Measurements from ENCODE around the gene SIRPA. TPM values are rescaled to one million over a fixed set of nuclear protein-coding genes. Genes with fewer than 3 reads are reported as not detected.
A peak's percentile ranks its signal among the peaks of the same experiment; 100 is the strongest.
"Not testable (repeated sequence)": the region's sequence is repeated elsewhere in the genome, so short reads cannot be mapped to it uniquely, and the experiment has no call there.

The SIRPA gene
- total and polyA plus RNA-seq, 12 donors: 9.7 to 45.8 (median 24.8) TPM

DNA sequence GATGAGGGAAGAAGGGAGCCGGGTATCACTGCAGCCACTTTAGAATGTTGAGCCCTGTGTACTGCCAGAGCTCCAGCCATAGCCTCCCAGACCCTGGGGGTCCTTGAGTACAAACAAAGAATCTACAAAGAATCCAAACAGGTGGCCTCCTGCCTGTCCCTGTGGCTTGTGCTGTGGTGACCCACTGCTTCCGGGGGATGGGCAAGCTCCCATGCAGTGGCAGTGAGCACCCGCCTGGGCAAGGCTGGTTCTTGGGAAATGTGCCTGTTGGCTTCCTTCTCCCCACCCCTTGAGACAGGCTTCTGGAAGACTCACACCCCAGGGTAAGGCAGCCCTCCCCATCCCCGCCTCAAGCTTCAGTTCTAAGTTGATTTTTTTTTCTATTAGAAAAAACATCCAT, 13.9 kb downstream of the SIRPA start:
- Histone ChIP-seq H3K36me3 (peaks cover 0 to 67% (median 0%) of the 10 kb centered on the region in 9 donors), H3K9me3 (no peaks in the 10 kb centered on the region), H3K4me3 (no peak overlapping the region), H3K4me1 (peaks cover 0 to 47% (median 20%) of the 10 kb centered on the region in 9 donors), H3K27ac (no peak overlapping the region), H3K27me3 (no peaks in the 10 kb centered on the region)
- ATAC-seq (no peak), DNase-seq (no peak)
- 91 to 97% methylated on average over 4 of the region's 4 CpGs for WGBS, 2 donors
- TF ChIP-seq, protein P1, sequence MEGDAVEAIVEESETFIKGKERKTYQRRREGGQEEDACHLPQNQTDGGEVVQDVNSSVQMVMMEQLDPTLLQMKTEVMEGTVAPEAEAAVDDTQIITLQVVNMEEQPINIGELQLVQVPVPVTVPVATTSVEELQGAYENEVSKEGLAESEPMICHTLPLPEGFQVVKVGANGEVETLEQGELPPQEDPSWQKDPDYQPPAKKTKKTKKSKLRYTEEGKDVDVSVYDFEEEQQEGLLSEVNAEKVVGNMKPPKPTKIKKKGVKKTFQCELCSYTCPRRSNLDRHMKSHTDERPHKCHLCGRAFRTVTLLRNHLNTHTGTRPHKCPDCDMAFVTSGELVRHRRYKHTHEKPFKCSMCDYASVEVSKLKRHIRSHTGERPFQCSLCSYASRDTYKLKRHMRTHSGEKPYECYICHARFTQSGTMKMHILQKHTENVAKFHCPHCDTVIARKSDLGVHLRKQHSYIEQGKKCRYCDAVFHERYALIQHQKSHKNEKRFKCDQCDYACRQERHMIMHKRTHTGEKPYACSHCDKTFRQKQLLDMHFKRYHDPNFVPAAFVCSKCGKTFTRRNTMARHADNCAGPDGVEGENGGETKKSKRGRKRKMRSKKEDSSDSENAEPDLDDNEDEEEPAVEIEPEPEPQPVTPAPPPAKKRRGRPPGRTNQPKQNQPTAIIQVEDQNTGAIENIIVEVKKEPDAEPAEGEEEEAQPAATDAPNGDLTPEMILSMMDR (IDR thresholded peaks at IDR 0.05): no peak
- intact Hi-C loops (cut with DNase I): no loop called here

DNA sequence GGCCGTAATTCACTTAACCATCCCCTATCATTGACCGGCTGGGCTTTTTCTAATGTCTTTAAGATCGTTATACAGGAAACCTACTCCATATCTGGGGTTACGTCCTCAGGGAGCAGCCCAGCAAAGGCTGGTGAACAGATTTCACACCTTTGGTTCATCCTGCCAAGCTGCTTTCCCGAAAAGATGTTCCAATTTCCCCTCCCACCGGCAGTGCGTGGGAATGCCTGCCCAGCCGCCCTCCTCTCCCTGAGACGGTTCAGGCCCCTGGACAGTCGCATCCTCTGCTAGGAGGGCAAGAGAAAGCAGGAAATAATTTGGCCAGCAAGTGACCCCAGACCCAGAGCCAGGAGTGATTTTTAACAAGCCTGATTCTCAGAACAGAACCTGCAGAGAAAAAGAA, 16.3 kb downstream of the SIRPA start:
- peak overlapping the region in 8 of 10 donors; percentile 6 to 70 (median 47) for H3K27ac ChIP-seq
- peaks cover 0 to 68% (median 0%) of the 10 kb centered on the region in 9 donors for H3K36me3 ChIP-seq
- H3K4me3 ChIP-seq: no peak overlapping the region
- TF ChIP-seq, protein P1 (IDR thresholded peaks at IDR 0.05): no peak
- intact Hi-C loops (cut with DNase I): no loop called here
- 76 to 77% methylated on average over 10 of the region's 10 CpGs for WGBS, 2 donors
- DNase-seq: no peak
- H3K4me1 ChIP-seq: peaks cover 0 to 47% (median 20%) of the 10 kb centered on the region in 9 donors
- H3K27me3 ChIP-seq: no peaks in the 10 kb centered on the region
- H3K9me3 ChIP-seq: no peaks in the 10 kb centered on the region
- ATAC-seq: no peak

DNA sequence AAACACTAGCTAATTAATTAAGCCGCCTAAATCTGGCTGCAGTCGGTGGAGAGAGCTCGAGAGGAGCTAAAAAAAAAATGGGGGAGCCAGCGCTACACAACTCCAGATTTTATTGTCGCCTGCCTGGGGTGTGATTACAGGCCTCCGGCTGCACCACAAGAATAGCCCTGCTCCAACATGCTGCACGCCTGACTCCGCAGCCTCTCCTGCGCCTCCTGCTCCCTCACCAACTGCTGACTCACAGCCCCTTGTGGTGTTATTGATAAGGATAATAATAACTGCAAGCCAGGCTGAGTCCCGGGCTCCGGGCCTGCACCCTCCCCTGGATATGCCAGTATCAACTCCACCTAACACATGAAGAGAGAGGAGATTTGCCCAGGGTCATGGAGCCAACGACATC, 16.8 kb downstream of the SIRPA start:
- Histone ChIP-seq H3K9me3 (no peaks in the 10 kb centered on the region), H3K36me3 (peaks cover 0 to 74% (median 5%) of the 10 kb centered on the region in 9 donors), H3K4me1 (peaks cover 0 to 45% (median 20%) of the 10 kb centered on the region in 9 donors), H3K27ac (peak overlapping the region in 8 of 10 donors; percentile 6 to 70 (median 47)), H3K4me3 (no peak overlapping the region), H3K27me3 (no peaks in the 10 kb centered on the region)
- DNase-seq (peak; percentile 43 to 61), ATAC-seq (peak; percentile 63 to 91 (median 84))
- WGBS, 2 donors: 44 to 59% methylated on average over 12 of the region's 12 CpGs
- TF ChIP-seq, protein P1 (IDR thresholded peaks at IDR 0.05): no peak
- intact Hi-C loops (cut with DNase I): no loop called here

DNA sequence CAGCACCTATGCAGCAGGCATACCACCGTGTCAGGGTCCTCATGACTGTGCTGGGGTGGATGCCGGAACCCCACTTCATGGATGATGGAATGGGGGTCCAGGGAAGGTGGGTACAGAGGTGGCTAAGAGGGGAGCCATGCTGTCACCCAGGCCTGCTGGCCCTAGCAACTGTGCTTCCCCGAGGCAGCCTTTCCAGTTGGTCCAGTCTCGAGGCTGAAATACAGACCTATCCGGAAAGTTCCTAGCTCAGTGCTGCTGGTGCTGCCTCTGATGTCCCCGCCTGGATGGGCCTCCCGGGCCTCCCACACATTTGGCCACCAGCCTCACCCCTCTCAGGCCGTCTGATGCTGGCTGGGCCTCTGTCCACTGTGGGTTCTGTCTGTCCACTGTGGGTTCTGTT, 17.4 kb downstream of the SIRPA start:
- no peaks in the 10 kb centered on the region for H3K9me3 ChIP-seq
- intact Hi-C loops (cut with DNase I): no loop called here
- TF ChIP-seq, protein P1 (IDR thresholded peaks at IDR 0.05): no peak
- H3K27ac ChIP-seq: peak overlapping the region in 6 of 10 donors; percentile 6 to 70 (median 49)
- no peaks in the 10 kb centered on the region for H3K27me3 ChIP-seq
- peaks cover 0 to 39% (median 20%) of the 10 kb centered on the region in 9 donors for H3K4me1 ChIP-seq
- no peak overlapping the region for H3K4me3 ChIP-seq
- DNase-seq (no peak), ATAC-seq (peak in 4 of 8 donors; percentile 17 to 41 (median 25))
- H3K36me3 ChIP-seq: peaks cover 0 to 80% (median 5%) of the 10 kb centered on the region in 9 donors
- WGBS, 2 donors: 73 to 74% methylated on average over 8 of the region's 8 CpGs

DNA sequence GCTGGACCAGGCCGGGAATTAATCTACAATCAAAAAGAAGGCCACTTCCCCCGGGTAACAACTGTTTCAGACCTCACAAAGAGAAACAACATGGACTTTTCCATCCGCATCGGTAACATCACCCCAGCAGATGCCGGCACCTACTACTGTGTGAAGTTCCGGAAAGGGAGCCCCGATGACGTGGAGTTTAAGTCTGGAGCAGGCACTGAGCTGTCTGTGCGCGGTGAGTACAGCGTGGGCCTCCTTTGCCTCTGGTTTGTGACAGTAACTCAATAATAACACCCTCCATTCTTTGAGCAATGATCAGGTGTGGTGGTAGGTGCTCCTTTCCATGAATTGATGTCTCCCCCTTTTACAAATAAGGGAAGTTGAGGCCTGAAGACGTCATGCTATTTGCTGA, 20.0 kb downstream of the SIRPA start:
- DNase-seq; intact Hi-C loops (cut with DNase I); H3K4me3 ChIP-seq; H3K9me3 ChIP-seq; H3K27ac ChIP-seq; H3K27me3 ChIP-seq; ATAC-seq: not testable (repeated sequence)
- WGBS, 2 donors: 82 to 89% methylated on average over 12 of the region's 12 CpGs
- H3K4me1 ChIP-seq: peaks cover 0 to 33% (median 16%) of the 10 kb centered on the region in 9 donors
- peaks cover 0 to 91% (median 5%) of the 10 kb centered on the region in 9 donors for H3K36me3 ChIP-seq
